GM12874 (cell line): ENCODE results near the gene KIAA1958.

ENCODE experiments used
- CTCF ChIP-seq: IDR thresholded peaks from 2 replicates; pipeline ENCODE4 v1.5.1; 2011; ENCODE audit warnings: low read depth, mild to moderate bottlenecking, control low read depth, low read length, moderate library complexity; ENCODE audit not compliant: insufficient read depth

Gene KIAA1958

GRCh38 chr9:112502175-112502946 is 15.7 kb downstream of the KIAA1958 start:
- TF ChIP-seq CTCF, result no peak

DNA sequence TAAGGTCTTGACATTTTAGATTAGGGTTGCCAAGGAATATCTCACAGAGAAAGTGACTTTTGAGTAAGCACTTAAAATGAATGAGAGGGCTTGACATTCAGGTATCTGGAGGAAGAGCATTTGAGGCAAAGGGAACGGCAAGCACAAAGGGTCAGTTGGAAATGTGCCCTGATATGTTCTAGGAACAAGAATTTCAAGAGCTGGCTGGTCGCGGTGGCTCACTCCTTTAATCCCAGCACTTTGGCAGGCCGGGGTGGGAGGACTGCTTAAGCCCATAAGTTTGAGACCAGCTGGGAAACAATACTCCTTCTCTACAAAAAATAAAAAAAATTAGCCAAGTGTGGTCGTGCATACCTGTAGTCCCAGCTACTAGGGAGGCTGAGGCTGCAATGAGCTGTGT is 16.5 kb downstream of the KIAA1958 start:
- no peak for TF ChIP-seq CTCF

- no peak for TF ChIP-seq CTCF
Observed at GRCh38 chr9:112505086-112505485, 18.5 kb downstream of the KIAA1958 start.

GRCh38 chr9:112505607-112506006 is 19.0 kb downstream of the KIAA1958 start:
- TF ChIP-seq CTCF, result no peak

GRCh38 chr9:112506571-112506970 is 19.9 kb downstream of the KIAA1958 start:
- no peak for TF ChIP-seq CTCF

- TF ChIP-seq CTCF, result no peak
Observed at GRCh38 chr9:112507001-112507680, 20.5 kb downstream of the KIAA1958 start.

GRCh38 chr9:112508377-112508776 is 21.8 kb downstream of the KIAA1958 start:
- TF ChIP-seq CTCF, result no peak
